Skin epidermis (tissue), 12 donors: ENCODE measurements around the gene ERICH2.

ENCODE experiments used
- H3K27ac ChIP-seq, 21 experiments: fragments of 200-600 bp; sonication (generic) in 11 of 21; one replicate each; pipeline ENCODE4 v1.5.0; 2020; ENCODE audit warnings: mild to moderate bottlenecking in 3 of 21, inconsistent platforms in 2 of 21, moderate library complexity in 2 of 21
- H3K4me3 ChIP-seq, 7 experiments: fragments of 200-600 bp; sonication (generic) in 2 of 7; one replicate each; pipeline ENCODE4 v1.5.0; 2020; ENCODE audit warnings: inconsistent platforms in 2 of 7, mild to moderate bottlenecking in 2 of 7, moderate library complexity in 1 of 7

The ERICH2 gene

GRCh38 chr2:170761572-170761971, 8.6 kb upstream of the ERICH2 start:
- Histone ChIP-seq H3K4me3 (no peak overlapping the region), H3K27ac (no peak overlapping the region)

DNA sequence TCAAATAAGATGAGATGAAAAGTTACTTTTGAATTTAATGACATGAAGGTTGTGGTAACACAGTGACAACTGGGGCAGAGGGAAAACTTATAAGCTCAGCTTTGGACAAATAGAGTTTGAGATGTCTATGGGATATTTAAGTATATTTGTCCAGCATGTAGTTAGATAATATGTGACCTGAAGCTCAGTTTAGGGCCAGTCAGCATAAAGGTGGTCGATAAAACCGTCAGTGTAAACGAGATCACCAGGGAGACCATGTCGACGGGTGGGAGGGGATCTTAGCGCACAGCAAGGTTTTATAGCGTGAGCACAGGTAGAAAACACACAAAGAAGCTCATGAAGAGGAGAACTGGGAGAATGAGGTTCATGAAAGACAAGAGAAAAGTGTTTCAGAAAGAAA, 7.4 kb upstream of the ERICH2 start:
- H3K27ac ChIP-seq, result no peak overlapping the region
- H3K4me3 ChIP-seq, result no peak overlapping the region

DNA sequence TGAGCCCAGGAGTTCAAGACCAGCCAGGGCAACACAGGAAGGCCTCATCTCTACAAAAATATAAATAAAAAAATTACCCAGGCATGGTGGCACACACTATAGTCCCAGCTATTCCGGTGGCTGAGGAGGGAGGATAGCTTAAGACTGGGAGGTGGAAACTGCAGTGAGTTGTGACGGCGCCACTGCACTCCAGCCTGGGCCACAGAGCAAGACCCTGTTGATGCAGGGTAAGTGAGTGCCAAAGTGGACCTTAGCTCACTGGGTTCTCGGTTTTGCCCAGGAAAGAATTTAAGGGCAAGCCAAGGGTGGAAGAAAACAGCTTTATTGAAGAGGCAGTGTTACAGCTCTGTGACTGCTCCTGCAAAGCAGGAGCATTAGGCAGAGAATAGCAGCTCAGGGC, 6.9 kb upstream of the ERICH2 start:
- Histone ChIP-seq H3K4me3 (no peak overlapping the region), H3K27ac (no peak overlapping the region)

DNA sequence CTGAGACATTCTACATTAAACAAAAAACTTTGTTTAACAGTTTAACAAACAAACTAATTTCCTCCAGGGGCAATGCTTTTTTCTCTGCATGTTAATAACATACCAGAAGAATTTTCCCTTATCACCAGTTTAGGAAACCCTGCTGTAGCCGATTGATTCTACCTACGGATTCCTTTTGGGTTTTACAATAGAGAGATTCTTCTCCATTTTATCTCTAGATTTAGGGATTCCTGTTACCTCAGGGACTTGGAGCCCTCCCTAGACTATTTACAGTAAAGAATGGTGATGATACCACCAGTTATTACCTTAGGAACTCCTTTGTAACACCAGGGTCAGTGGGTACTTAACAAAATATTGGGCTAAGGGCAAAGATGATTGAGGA, 5.3 kb upstream of the ERICH2 start:
- H3K4me3 ChIP-seq, result no peak overlapping the region
- H3K27ac ChIP-seq, result no peak overlapping the region

DNA sequence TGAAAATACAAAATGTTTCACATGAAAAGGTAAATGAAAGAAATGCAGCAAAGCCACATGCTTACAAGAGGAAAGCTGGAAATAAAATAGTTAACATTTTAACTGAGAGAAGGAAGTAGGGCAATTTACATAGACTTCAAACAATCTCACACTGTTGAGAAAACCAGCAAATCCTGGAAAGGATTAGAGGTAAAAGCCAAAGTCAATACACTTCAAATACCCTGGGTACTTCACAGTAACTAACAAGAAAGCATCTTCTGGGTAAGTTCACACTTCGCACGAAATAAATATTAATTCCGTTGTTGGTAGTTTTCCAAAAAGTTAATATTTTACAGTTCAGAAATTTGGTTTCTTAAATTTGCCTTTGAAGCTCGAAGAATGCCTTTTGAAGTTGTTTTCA, 3.5 kb upstream of the ERICH2 start:
- no peak overlapping the region for H3K4me3 ChIP-seq
- H3K27ac ChIP-seq, result no peak overlapping the region

GRCh38 chr2:170770606-170771420, 635 bp downstream of the ERICH2 start:
- H3K27ac ChIP-seq, result peak overlapping the region in 10 of 21 experiments; percentile 55 to 77 (median 66)
- peak overlapping the region; percentile 34 to 59 (median 45) for H3K4me3 ChIP-seq

DNA sequence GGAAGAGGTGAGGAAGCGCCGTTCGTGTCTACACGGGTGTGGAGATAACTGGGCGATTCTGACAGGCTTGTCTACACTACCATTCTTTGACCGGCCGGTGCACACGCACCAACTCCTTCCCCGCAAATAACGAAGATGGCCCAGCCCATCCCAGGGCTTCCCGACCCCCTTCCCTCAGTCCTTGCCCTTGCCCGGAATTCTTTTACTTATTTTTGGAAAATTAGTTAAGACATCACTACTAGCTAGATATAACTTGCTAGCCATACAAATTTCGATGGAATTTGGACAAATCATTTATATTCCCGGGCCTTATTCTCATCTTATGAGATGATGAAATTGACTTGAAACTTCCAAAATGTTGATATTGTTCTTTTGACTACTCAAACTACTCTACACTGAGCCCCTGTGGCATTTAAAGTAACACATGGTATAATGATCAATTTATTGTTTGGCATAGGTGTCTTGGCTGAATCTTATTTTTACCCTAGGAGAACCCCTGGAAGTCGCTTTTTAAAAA, 1.3 kb downstream of the ERICH2 start:
- Histone ChIP-seq H3K27ac (peak overlapping the region in 7 of 21 experiments; percentile 18 to 77 (median 64)), H3K4me3 (peak overlapping the region; percentile 34 to 59 (median 45))

DNA sequence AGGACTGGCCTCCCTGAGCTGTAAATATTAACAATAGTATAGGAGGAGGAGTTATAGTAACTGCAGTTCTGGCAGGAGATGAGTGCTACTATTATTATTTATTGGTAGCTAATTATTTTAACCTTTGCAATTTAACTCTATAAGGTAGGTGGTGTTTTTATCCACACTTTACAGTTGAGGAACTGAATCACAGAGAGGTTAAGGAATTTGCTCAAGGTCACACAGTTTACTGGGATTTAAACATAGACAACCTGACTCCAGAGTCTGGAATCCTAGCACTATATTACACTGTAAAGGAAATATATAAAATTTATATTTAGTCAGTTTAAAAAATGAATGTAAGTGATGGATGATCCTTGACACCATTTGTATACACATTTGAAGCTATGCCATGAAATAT, 2.1 kb downstream of the ERICH2 start:
- H3K27ac ChIP-seq, result no peak overlapping the region
- no peak overlapping the region for H3K4me3 ChIP-seq

DNA sequence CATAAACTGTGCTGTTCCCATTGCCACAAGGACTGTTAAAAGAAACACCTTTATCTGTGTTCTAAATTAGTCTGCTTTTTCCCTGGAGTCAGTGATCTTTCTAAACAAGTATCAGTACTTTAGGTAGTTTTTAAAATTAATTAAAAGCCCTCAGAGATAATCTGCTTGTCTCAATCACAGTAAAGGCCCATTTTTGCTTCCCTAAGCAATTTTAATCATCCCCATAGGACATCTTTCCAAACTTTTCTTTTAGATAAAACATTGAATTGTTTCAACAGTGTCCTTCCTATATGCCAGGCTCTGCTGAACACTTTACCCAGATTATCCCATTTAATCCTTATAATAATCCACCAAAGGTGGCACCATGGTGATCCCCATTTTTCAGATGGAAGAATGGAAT, 3.9 kb downstream of the ERICH2 start:
- no peak overlapping the region for H3K27ac ChIP-seq
- H3K4me3 ChIP-seq, result no peak overlapping the region

- no peak overlapping the region for H3K27ac ChIP-seq
Observed at GRCh38 chr2:170778900-170779299, 8.7 kb downstream of the ERICH2 start.

GRCh38 chr2:170779304-170779703, 9.1 kb downstream of the ERICH2 start:
- Histone ChIP-seq H3K4me3 (no peak overlapping the region), H3K27ac (no peak overlapping the region)

More at GRCh38 chr2:170778900-170779299, 8.7 kb downstream of the ERICH2 start:
- no peak overlapping the region for H3K4me3 ChIP-seq

- no peak overlapping the region for H3K4me3 ChIP-seq
- no peak overlapping the region for H3K27ac ChIP-seq
Observed at GRCh38 chr2:170782673-170783072, 12.5 kb downstream of the ERICH2 start.

DNA sequence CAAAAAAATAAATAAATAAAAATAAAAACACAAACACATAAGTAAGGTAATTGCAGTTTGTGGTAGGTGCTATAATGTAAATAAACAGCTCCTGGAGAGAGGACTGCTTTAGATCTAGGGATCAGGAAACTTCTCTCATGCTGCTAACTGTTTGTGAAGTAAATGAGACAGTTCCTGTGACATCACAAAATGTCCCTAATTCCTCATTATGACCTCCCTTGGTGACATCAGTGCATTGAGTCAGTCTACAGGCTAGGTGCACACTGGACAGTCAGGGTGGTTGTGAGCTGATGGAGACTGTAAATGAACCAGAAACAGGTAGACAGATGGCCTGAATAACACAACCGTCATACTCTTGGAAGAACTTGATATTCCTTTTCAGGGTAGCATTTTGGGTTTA, 13.4 kb downstream of the ERICH2 start:
- H3K4me3 ChIP-seq, result no peak overlapping the region
- H3K27ac ChIP-seq, result no peak overlapping the region

GRCh38 chr2:170798996-170799395, 28.8 kb downstream of the ERICH2 start:
- H3K27ac ChIP-seq, result no peak overlapping the region

DNA sequence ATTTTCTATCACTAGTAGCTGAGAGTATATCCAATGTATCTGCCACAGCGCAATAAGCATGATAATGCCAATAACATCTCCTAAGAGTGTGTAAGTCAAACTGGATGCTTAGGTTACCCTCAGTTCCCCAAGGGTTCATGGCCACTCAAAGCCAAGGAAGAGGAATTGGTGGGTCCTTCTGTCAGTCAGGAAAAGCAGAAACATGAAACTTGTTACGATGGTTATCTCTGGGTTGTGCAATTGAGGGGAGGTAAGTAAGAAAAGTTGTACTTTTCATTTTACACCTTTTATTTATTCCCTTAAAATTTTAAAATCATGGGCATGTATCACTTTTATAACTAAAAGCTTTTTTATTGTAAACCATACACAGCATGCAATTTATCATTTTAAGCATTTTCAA, 36.4 kb downstream of the ERICH2 start:
- H3K27ac ChIP-seq, result no peak overlapping the region
- H3K4me3 ChIP-seq, result no peak overlapping the region

More at GRCh38 chr2:170798996-170799395, 28.8 kb downstream of the ERICH2 start:
- H3K4me3 ChIP-seq, result no peak overlapping the region

DNA sequence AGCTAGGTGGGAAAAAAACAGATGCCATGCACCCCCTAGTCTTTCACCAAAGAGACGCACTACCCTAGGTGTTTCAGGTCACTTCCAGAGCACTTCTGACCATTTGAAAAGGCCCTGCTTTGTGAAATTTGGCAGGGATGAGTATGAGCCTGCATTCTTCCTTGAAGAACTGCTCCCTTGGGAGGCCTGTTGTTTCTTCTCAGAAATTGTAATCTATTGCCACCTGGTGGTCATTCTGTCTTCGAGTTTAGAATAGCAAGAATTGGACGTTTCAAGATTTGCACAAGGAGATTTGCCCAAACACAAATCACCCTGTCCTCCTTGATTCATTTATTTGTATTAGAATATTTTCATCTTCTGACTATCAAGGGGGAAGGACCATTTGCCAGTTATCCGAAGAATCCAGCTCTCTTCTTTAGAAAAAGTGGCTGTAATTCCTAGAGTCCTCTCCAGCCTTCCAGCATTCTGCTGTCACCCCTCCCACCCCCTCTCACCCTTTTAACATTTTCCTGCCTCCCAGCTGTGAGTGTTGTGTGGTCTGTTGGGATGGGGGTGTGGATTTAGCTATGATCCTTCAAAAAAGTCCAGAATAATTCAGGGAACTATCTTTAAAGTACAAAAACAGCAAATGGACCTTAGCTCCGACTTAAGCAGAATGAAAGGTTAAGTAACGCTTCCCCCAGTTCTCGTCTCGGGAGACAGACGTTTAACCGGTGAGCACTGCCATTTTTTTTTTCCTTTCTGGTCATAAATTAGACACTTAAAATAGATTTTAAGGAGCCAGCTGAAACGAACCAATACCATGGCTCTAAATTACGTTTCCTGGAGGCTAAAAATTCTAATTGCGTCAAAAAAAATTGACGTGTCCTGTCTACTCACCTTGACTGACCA, 42.8 kb downstream of the ERICH2 start:
- Histone ChIP-seq H3K27ac (no peak overlapping the region), H3K4me3 (no peak overlapping the region)

GRCh38 chr2:170813611-170814532, 43.7 kb downstream of the ERICH2 start:
- no peak overlapping the region for H3K27ac ChIP-seq
- no peak overlapping the region for H3K4me3 ChIP-seq

- H3K27ac ChIP-seq, result no peak overlapping the region
- no peak overlapping the region for H3K4me3 ChIP-seq
Observed at GRCh38 chr2:170814533-170815230, 44.5 kb downstream of the ERICH2 start.

DNA sequence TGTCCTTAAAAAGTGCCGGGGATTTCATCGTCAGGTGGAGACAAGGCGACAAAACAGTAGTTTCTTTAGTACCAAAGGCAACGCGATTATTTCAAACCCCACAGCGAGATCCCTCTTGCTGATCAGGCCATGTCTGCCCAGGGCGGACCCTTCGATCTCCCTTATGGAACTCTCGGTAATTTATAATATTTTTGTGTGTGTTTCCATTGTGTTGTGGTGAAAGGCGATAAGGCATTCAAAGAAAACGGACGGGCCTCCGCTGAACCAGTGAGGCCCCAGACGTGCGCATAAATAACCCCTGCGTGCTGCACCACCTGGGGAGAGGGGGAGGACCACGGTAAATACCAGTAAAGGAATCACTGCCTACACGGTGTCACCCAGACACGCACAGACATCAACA, 45.1 kb downstream of the ERICH2 start:
- H3K27ac ChIP-seq, result no peak overlapping the region
- H3K4me3 ChIP-seq, result peak overlapping the region in 2 of 7 experiments; percentile 29 to 32
